GM20431 (cell line): Measurements from ENCODE around the gene PXDC1.
"Not testable (repeated sequence)": the region's sequence is repeated elsewhere in the genome, so short reads cannot be mapped to it uniquely, and the experiment has no call there.

Source experiments
- in situ Hi-C: fragments of 300-500 bp; cut with MseI, MboI; formaldehyde crosslinking; loops from one replicate; pipeline ENCODE4 v1.15.0; 2020; ENCODE audit warnings: low sequenced_read_pairs; ENCODE audit not compliant: unreplicated experiment

Gene PXDC1

DNA sequence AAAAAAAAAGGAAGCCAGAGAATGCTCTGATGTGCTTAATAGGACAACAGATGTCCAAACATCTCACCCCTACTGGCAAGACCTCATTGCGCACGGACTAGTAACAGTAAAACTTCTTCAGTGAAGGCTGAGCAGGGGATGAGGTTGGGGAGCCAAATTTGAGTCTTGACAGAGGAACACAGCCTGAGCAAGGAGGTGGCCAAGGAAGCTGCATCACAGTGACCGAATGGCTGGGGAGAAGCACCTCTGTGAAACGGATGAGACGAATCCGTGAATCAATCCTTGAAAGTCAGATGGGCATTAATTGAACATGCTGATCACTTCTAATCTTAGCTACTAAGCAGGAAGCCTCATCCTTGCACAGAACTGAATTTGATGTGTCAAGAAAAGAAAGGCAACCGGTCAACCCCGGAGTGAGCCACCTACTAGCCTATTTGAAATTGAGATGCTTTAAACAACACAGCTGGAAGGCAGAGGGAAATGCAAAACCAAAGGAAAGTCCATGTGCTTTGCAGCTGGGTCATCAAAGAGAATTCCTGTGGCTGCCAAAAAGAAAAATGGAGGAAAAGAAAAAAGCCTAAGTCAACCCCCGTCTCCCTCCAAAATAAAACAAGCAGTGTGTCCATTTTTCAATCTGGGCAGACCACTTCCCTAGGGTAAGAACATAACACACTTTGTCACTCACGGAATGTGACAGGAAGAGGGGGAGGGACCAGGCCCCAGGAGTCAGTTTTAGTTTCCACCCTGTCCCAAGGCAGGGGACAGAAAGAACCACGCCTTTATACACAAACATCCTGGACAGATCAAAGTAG is 29.5 kb downstream of the PXDC1 start:
- in situ Hi-C loops: no loop called here

GRCh38 chr6:3720770-3721169 is 30.7 kb downstream of the PXDC1 start:
- in situ Hi-C loops: not testable (repeated sequence)

DNA sequence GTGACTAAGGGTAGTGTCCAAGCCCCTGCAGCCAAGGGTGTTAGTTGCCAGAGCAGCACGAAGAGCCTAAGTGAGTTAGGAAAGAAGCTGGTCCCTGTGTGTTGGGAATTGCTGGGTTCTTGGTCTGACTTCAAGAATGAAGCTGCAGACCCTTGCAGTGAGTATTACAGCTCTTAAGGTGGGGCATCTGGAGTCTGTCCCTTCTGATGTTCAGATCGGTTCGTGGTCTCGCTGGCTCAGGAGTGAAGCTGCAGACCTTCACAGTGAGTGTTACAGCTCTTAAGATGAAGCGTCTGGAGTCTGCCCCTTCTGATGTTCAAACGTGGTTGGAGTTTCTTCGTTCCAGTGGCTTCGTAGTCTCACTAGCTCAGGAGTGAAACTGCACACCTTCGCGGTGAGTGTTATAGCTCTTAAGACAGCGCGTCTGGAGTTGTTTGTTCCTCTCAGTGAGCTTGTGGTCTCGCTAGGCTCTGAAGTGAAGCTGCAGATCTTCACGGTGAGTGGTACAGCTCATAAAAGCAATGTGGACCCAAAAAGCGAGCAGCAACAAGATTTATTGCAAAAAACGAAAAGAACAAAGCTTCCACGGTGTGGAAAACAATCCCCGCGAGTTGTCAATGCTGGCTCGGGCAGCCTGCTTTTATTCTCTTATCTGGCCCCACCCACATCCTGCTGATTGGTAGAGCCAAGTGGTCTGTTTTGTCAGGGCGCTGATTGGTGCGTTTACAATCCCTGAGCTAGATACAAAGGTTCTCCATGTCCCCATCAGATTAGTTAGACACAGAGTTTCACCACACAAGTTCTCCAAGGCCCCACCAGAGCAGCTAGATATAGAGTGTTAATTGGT is 31.8 kb downstream of the PXDC1 start:
- in situ Hi-C loops: no loop called here

GRCh38 chr6:3718407-3718806 is 33.1 kb downstream of the PXDC1 start:
- in situ Hi-C loops: no loop called here

DNA sequence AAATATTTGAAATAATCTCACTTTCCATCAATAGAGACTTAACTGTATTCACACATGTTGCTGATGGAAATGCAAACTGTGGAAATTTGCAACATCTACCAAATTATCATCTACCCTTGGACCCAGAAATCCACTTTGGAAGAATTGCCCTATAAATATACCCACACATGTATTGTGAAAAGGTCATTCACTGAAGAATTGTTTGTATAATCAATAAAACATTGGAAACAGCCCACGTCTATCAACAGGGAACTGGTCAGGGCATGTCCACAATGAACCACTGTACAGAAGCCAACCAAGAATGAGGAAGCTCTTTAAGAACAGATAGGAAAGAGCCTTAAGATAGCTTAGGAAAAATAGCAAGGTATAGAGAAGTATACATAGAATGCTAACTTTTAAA is 36.2 kb downstream of the PXDC1 start:
- in situ Hi-C loops: no loop called here

GRCh38 chr6:3714768-3715167 is 36.7 kb downstream of the PXDC1 start:
- in situ Hi-C loops: no loop called here

- in situ Hi-C loops: no loop called here
Measured at GRCh38 chr6:3714111-3714510, 37.4 kb downstream of the PXDC1 start.

GRCh38 chr6:3712827-3713665 is 38.5 kb downstream of the PXDC1 start:
- in situ Hi-C loops: no loop called here

GRCh38 chr6:3711776-3712175 is 39.7 kb downstream of the PXDC1 start:
- in situ Hi-C loops: no loop called here

DNA sequence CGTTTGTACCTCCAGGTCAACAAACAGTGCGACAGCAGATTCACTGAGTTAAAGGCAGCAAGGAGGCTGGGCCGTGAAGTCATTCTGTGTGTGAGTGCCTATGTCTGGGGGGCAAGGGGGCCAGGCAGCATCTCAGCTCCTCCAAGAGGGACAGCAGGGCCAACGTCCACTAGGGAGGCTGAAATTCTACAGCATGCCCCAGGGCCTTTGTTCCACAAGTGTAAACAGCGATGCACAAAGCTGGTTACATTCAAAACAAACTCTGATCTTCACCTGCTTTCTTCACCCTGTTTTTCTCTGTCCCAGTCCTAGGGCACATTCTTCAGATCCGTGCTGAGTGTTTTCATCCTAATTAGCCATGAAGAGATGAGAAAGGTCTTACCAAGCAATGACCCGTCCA is 41.1 kb downstream of the PXDC1 start:
- in situ Hi-C loops: no loop called here

DNA sequence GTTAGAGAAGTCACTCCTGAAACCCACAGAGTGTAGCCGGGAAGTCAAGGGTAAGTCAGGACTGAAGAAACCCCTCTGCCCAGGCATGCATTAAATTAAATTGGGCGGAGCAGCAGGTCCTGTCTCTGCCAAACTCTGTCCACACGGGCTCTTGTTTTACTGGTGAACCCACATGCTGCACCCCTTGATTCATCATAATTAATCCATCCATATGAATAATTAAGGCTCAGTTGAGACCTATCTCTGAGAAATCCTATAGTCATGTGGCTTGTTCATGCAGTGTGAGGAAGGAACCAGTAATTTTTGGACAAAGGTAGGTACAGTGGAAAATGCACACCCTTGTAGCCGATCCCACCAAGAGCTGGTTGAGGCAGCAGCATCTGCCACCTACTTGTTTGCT is 43.0 kb downstream of the PXDC1 start:
- in situ Hi-C loops: no loop called here

- in situ Hi-C loops: no loop called here
Measured at GRCh38 chr6:3707751-3708412, 43.6 kb downstream of the PXDC1 start.

- in situ Hi-C loops: no loop called here
Measured at GRCh38 chr6:3707024-3707423, 44.5 kb downstream of the PXDC1 start.

DNA sequence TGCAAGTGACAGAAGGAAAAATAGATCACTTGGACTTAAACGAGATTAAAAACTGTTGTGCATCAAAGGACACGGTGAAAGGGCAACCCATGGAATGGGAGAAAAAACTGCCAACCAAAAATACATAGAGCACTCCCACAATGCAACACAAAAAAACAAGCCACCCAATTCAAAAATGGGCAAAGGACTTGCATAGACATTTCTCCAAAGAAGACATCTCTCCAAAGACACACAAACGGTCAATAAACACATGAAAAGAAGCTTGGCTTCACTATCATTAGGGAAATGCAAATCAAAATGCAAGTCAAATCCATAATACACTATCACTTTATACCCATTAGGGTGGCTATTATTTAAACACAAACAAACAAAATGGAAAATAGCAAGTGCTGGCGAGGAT is 45.0 kb downstream of the PXDC1 start:
- in situ Hi-C loops: no loop called here

- in situ Hi-C loops: no loop called here
Measured at GRCh38 chr6:3701631-3702030, 49.9 kb downstream of the PXDC1 start.

- in situ Hi-C loops: no loop called here
Measured at GRCh38 chr6:3699231-3699630, 52.3 kb downstream of the PXDC1 start.

GRCh38 chr6:3698021-3698420 is 53.5 kb downstream of the PXDC1 start:
- in situ Hi-C loops: no loop called here

DNA sequence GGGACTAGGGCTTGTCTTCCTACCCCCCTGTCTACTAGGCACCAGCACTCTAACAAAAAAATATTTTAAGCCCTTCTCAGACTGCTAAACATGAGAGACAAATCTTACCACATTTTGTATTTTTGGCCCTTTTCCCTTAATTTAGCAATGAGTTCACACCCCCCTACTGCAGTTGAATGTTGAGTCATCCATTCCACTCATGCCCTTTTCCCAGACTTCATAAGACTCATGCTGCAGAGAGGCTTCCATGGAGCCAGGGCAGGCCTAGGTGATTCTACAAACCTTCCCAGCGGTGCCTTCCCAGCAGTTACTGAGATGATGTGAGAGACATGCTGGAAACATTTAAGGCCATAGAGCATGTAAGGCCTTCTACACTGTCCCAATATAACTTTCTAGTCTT is 53.9 kb downstream of the PXDC1 start:
- in situ Hi-C loops: no loop called here

DNA sequence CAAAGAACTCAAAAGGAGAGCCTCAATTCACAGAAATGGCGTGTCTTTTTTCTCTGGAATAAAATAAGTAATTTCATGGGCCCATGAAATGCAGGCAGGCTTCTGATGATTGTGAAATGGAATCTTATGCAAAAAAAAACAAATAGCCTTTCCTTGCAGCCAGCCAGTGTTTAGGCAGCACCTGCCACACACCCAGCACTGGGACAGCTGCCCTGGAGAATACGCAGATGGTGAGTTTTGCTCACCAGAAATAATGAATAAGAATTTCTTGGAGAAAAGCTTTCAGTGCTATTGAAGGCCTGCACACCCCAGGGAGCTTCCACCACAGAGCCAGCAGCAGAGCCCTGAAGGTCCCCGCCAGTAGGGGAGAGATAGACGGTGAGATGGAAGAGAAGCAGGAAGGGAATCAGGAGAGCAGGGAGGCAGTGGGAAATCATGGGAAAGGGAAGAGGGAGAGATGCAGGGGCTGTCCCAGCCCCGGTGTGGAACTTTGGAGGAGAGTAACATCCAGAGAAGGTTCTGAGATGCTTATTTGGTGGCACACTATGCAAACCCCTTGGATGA is 54.9 kb downstream of the PXDC1 start:
- in situ Hi-C loops: no loop called here
